A549 (cell line): ENCODE measurements around the gene CDK14.

Source experiments
- CTCF ChIP-seq: fragments of >200 bp; sonication (Bioruptor Twin); formaldehyde crosslinking; IDR thresholded peaks from 3 replicates; pipeline ENCODE4 v1.5.1; 2016
- JUN ChIP-seq, 2 experiments: fragments of >200 bp; sonication (Bioruptor Twin); formaldehyde crosslinking; IDR thresholded peaks; 2 replicates in 1 of 2; 3 replicates in 1 of 2; pipeline ENCODE4 v1.6.1; 2016 to 2017
- REST ChIP-seq: fragments of 200-600 bp; sonication (generic); IDR thresholded peaks from 2 replicates; pipeline ENCODE4 v1.6.1; 2016; ENCODE audit warnings: antibody characterized with exemption, mild to moderate bottlenecking, moderate library complexity
- ZC3H11A ChIP-seq: fragments of 450-650 bp; IDR thresholded peaks from 2 replicates; pipeline ENCODE4 v1.6.1; 2014; ENCODE audit warnings: antibody characterized with exemption, mild to moderate bottlenecking

- TF ChIP-seq ZC3H11A = no peak
- TF ChIP-seq JUN (IDR thresholded peaks at IDR 0.05) = no peak
- no peak for TF ChIP-seq CTCF
- no peak for TF ChIP-seq REST
Measured at GRCh38 chr7:91055219-91055618, 459.1 kb downstream of the CDK14 start.
